HepG2 (cell line): Measurements from ENCODE around the gene GAPT. TPM values are rescaled to one million over a fixed set of nuclear protein-coding genes. Genes with fewer than 3 reads are reported as not detected.

Experiments used
- ATAC-seq: fragments of 200-7000 bp; cut with Tn5 transposase; 3 replicates; pipeline ENCODE4 v1.9.1; 2020; ENCODE audit warnings: mild to moderate bottlenecking, moderate library complexity
- BruUV-seq: library from RNA; stranded (reverse); fragments of 400-500 nt; replicated peaks from 2 replicates; lab custom pipeline; 2021; lab: Mats Ljungman, UMichigan
- CTCF ChIA-PET: fragments of 300-600 bp; formaldehyde crosslinking; extraction: SDS; loops from one replicate; lab custom pipeline; 2021; ENCODE audit warnings: low total read pairs, inconsistent platforms, low intra/inter-chr PET ratio; lab: Yijun Ruan, JAX
- POLR2A ChIA-PET: fragments of 350-600 bp; sonication (Branson Sonifier 250); formaldehyde crosslinking; loops from one replicate; lab custom pipeline; 2020; ENCODE audit warnings: antibody characterized with exemption, inconsistent platforms; lab: Yijun Ruan, JAX
- DNase-seq: peaks from one replicate; pipeline ENCODE4 v3.0.0-alpha.2; 2015; ENCODE audit warnings: low spot score
- FAIRE-seq: peaks from 3 replicates; lab custom pipeline; 2011; peaks lifted over from hg19 to GRCh38; lab: Jason Lieb, UNC
- H2AFZ ChIP-seq: one replicate; pipeline ENCODE4 v1.6.1; 2011; ENCODE audit warnings: low read length, inconsistent platforms
- H3K27ac ChIP-seq: fragments of 300-600 bp; 3 replicates; pipeline ENCODE4 v1.8.0; 2011; ENCODE audit warnings: mixed run types, mild to moderate bottlenecking, mixed read lengths, low read length, inconsistent platforms; ENCODE audit not compliant: insufficient read depth; ENCODE audit errors: extremely low read length
- H3K27me3 ChIP-seq, 2 experiments: fragments of 200-600 bp in 1 of 2; 2 replicates in 1 of 2; 3 replicates in 1 of 2; pipeline versions ENCODE4 v1.6.0 to v1.8.0; 2011; ENCODE audit warnings: low read length in 2 of 2, mild to moderate bottlenecking in 2 of 2, moderate library complexity in 2 of 2, inconsistent platforms in 1 of 2; ENCODE audit not compliant: insufficient read depth in 2 of 2, control insufficient read depth in 1 of 2
- H3K36me3 ChIP-seq, 2 experiments: fragments of 200-600 bp in 1 of 2; replicated peaks in 1 of 2; 2 replicates in 1 of 2; 3 replicates in 1 of 2; pipeline versions ENCODE4 v1.5.1 to v1.8.0; 2011; ENCODE audit warnings: low read length in 2 of 2, inconsistent platforms in 1 of 2; ENCODE audit not compliant: insufficient read depth in 2 of 2, control insufficient read depth in 1 of 2
- H3K4me1 ChIP-seq: 2 replicates; pipeline ENCODE4 v1.5.1; 2012; ENCODE audit warnings: low read length, inconsistent platforms; ENCODE audit not compliant: insufficient read depth
- H3K4me2 ChIP-seq: 2 replicates; pipeline ENCODE4 v1.6.0; 2011; ENCODE audit warnings: low read depth, low read length, inconsistent platforms
- H3K4me3 ChIP-seq, 3 experiments: fragments of 200-600 bp in 1 of 3; sonication (generic), shearing (Covaris generic) in 1 of 3; replicated peaks in 1 of 3; 2 replicates each; pipeline ENCODE4 v1.5.1; 2011 to 2016; ENCODE audit warnings: low read length in 3 of 3, inconsistent platforms in 2 of 3, low read depth in 2 of 3, mild to moderate bottlenecking in 2 of 3, control low read depth in 1 of 3, mixed read lengths in 1 of 3; ENCODE audit not compliant: insufficient read depth in 1 of 3
- H3K79me2 ChIP-seq: one replicate; pipeline ENCODE4 v1.6.1; 2011; ENCODE audit warnings: low read length, inconsistent platforms; ENCODE audit not compliant: insufficient read depth
- H3K9ac ChIP-seq: 2 replicates; pipeline ENCODE4 v1.6.0; 2011; ENCODE audit warnings: mild to moderate bottlenecking, low read depth, low read length, inconsistent platforms; ENCODE audit not compliant: insufficient read depth
- H3K9me3 ChIP-seq: 2 replicates; pipeline ENCODE4 v1.5.1; 2012; ENCODE audit warnings: mild to moderate bottlenecking, low read length
- H4K20me1 ChIP-seq: 2 replicates; pipeline ENCODE4 v1.6.0; 2011; ENCODE audit warnings: inconsistent platforms, mild to moderate bottlenecking, low read length, moderate library complexity; ENCODE audit not compliant: insufficient read depth
- CTCF ChIP-seq: sonication (generic); formaldehyde crosslinking; IDR thresholded peaks from 2 replicates; pipeline ENCODE4 v1.5.0; 2020; ENCODE audit warnings: mild to moderate bottlenecking, missing genetic modification reagents, moderate library complexity
- FOXM1 ChIP-seq: sonication (generic); formaldehyde crosslinking; IDR thresholded peaks from 2 replicates; pipeline ENCODE4 v1.5.0; 2020; ENCODE audit warnings: missing genetic modification reagents
- FOXP4 ChIP-seq: sonication (generic); formaldehyde crosslinking; IDR thresholded peaks from 2 replicates; pipeline ENCODE4 v1.4.0; 2020; ENCODE audit warnings: missing genetic modification reagents
- KLF16 ChIP-seq, 2 experiments: sonication (generic) in 1 of 2; formaldehyde crosslinking in 1 of 2; IDR thresholded peaks; 2 replicates each; pipeline versions ENCODE4 v1.6.1 to v1.8.0; 2016 to 2023; ENCODE audit warnings: missing genetic modification reagents in 2 of 2, missing compliant biosample characterization in 1 of 2
- NFRKB ChIP-seq: fragments of 450-650 bp; IDR thresholded peaks from 2 replicates; pipeline ENCODE4 v1.6.1; 2017
- POLR2AphosphoS2 ChIP-seq: IDR thresholded peaks from 2 replicates; pipeline ENCODE4 v1.6.1; 2011; ENCODE audit warnings: low read depth, low read length, improper control_type of control experiment
- ZFAT ChIP-seq: sonication (generic); formaldehyde crosslinking; conservative IDR thresholded peaks from 2 replicates; pipeline ENCODE4 v1.8.1; 2023; ENCODE audit warnings: missing genetic modification reagents, inconsistent platforms
- ZFP82 ChIP-seq: sonication (generic); formaldehyde crosslinking; IDR thresholded peaks from 2 replicates; pipeline ENCODE4 v1.5.1; 2020; ENCODE audit warnings: mild to moderate bottlenecking, missing genetic modification reagents, borderline replicate concordance
- ZNF260 ChIP-seq: sonication (generic); formaldehyde crosslinking; IDR thresholded peaks from 2 replicates; pipeline ENCODE4 v1.4.0; 2020; ENCODE audit warnings: missing genetic modification reagents, low read depth, mild to moderate bottlenecking, borderline replicate concordance
- ZNF703 ChIP-seq: sonication (generic); formaldehyde crosslinking; IDR thresholded peaks from 2 replicates; pipeline ENCODE4 v1.5.1; 2020; ENCODE audit warnings: missing genetic modification reagents, mild to moderate bottlenecking, moderate library complexity, borderline replicate concordance
- ZNF777 ChIP-seq: sonication (generic); formaldehyde crosslinking; IDR thresholded peaks from 2 replicates; pipeline ENCODE4 v1.4.0; 2020; ENCODE audit warnings: missing genetic modification reagents
- WGBS: methylation state at CpG from one replicate; pipeline ENCODE4 v1.1.6; 2017; ENCODE audit warnings: low lambda C conversion rate; 5-methylcytosine and 5-hydroxymethylcytosine counted together
- in situ Hi-C: cut with HindIII; loops from 2 replicates; pipeline ENCODE4 v1.10.0; 2017; ENCODE audit warnings: low pct_unique_long_range_greater_than_20kb; ENCODE audit not compliant: extremely low pct_ligation_motif_present
- intact Hi-C: fragments of 100-400 bp; cut with micrococcal nuclease; formaldehyde crosslinking; loops from one replicate; pipeline ENCODE4 v1.10.0; 2022; ENCODE audit not compliant: unreplicated experiment
- polyA plus RNA-seq, 8 experiments: library from polyadenylated mRNA; depleted of rRNA in 3 of 8; stranded (reverse) in 7 of 8; unstranded in 1 of 8; fragments of >200 nt; fragmentation: Illumina TruSeq in 4 of 8; extraction: Trizol in 4 of 8; gene quantifications; 2 replicates each; pipeline versions ENCODE4 v1.2.1 to v1.2.3, GENCODE V29; 2011 to 2016; ENCODE audit warnings: low read depth in 4 of 8, missing spikeins in 1 of 8, mixed read lengths in 1 of 8; ENCODE audit not compliant: insufficient read depth in 1 of 8
- total RNA-seq, 5 experiments: library from RNA; depleted of rRNA; stranded (reverse); fragments of >200 nt; fragmentation: Illumina TruSeq; extraction: Trizol; gene quantifications; 2 replicates each; pipeline ENCODE4 v1.2.3, GENCODE V29; 2016; ENCODE audit warnings: low read depth in 1 of 5

GAPT gene
- total and polyA plus RNA-seq, 2 of the 13 experiments (the other 11 are each of a cell fraction or from before 2014, with no cell fraction given), result not detected

GRCh38 chr5:58499941-58500340 lies 8.7 kb downstream of the GAPT start:
- in situ Hi-C loops (loop anchor here (25.0 kb wide), 1 partner anchor 312 kb away; no protein-coding TSS in a partner anchor), intact Hi-C loops (no loop called here)
- ChIA-PET CTCF (no interaction called here), POLR2A (no interaction called here)
- WGBS, result 0% methylated on average over 2 of the region's 2 CpGs
- FAIRE-seq (no peak), ATAC-seq (no peak), DNase-seq (no peak)
- no peak overlapping the region for H3K9ac ChIP-seq
- H3K27ac ChIP-seq, result no peak overlapping the region
- TF ChIP-seq KLF16 (CRISPR knock-in tag; IDR thresholded peaks at IDR 0.05), result no peak
- no peak for TF ChIP-seq ZNF777
- no peak for TF ChIP-seq FOXP4
- TF ChIP-seq POLR2AphosphoS2, result no peak
- no peak for TF ChIP-seq ZFAT
- TF ChIP-seq FOXM1 (CRISPR knock-in tag), result no peak
- TF ChIP-seq NFRKB, result no peak
- no peak for TF ChIP-seq CTCF (CRISPR knock-in tag)
- no peak for TF ChIP-seq ZNF703 (CRISPR knock-in tag)
- no peak for TF ChIP-seq ZNF260 (CRISPR knock-in tag)
- TF ChIP-seq ZFP82 (CRISPR knock-in tag), result no peak
- H4K20me1 ChIP-seq, result no peaks in the 10 kb centered on the region
- H3K4me3 ChIP-seq, result no peak overlapping the region
- H3K36me3 ChIP-seq, result no peaks in the 10 kb centered on the region
- no peaks in the 10 kb centered on the region for H3K4me1 ChIP-seq
- H3K4me2 ChIP-seq, result no peak overlapping the region
- BruUV-seq, result no TSS peak
- no peaks in the 10 kb centered on the region for H3K9me3 ChIP-seq
- no peaks in the 10 kb centered on the region for H3K79me2 ChIP-seq
- H2AFZ ChIP-seq, result no peak overlapping the region
- no peaks in the 10 kb centered on the region for H3K27me3 ChIP-seq
